Left renal cortex interstitium (tissue), 4 donors: Measurements from ENCODE around the gene BRD9. TPM values are rescaled to one million over a fixed set of nuclear protein-coding genes. Genes with fewer than 3 reads are reported as not detected.
"Not testable (repeated sequence)": the region's sequence is repeated elsewhere in the genome, so short reads cannot be mapped to it uniquely, and the experiment has no call there.

Experiments
- DNase-seq, 4 donors: peaks; one replicate each; pipeline ENCODE4 v3.0.0-alpha.2; 2013; ENCODE audit warnings: low read depth in 4 of 4, low spot score in 2 of 4, missing footprints in 1 of 4
- polyA plus RNA-seq, 4 donors: library from polyadenylated mRNA; unstranded; fragments of 120-200 nt; gene quantifications; one replicate each; pipeline ENCODE4 v1.2.1, GENCODE V29; 2013; ENCODE audit not compliant: insufficient read length in 4 of 4

Gene BRD9
- polyA plus RNA-seq, 4 donors: 35.4 to 46.6 (median 40.9) TPM

- DNase-seq: not testable (repeated sequence)
Measured at GRCh38 chr5:847736-848135, 44.9 kb downstream of the BRD9 start.

GRCh38 chr5:847212-847611 is 45.4 kb downstream of the BRD9 start:
- not testable (repeated sequence) for DNase-seq

GRCh38 chr5:846602-847091 is 46.0 kb downstream of the BRD9 start:
- not testable (repeated sequence) for DNase-seq

GRCh38 chr5:845676-846601 is 46.7 kb downstream of the BRD9 start:
- not testable (repeated sequence) for DNase-seq

- DNase-seq: not testable (repeated sequence)
Measured at GRCh38 chr5:845031-845675, 47.4 kb downstream of the BRD9 start.

- DNase-seq: not testable (repeated sequence)
Measured at GRCh38 chr5:844426-844825, 48.2 kb downstream of the BRD9 start.

GRCh38 chr5:843926-844325 is 48.7 kb downstream of the BRD9 start:
- not testable (repeated sequence) for DNase-seq

- not testable (repeated sequence) for DNase-seq
Measured at GRCh38 chr5:843371-843770, 49.2 kb downstream of the BRD9 start.

- DNase-seq: not testable (repeated sequence)
Measured at GRCh38 chr5:842402-843221, 50.0 kb downstream of the BRD9 start.

- DNase-seq: not testable (repeated sequence)
Measured at GRCh38 chr5:841531-842401, 50.8 kb downstream of the BRD9 start.

- DNase-seq: not testable (repeated sequence)
Measured at GRCh38 chr5:840974-841435, 51.6 kb downstream of the BRD9 start.

- not testable (repeated sequence) for DNase-seq
Measured at GRCh38 chr5:840118-840973, 52.3 kb downstream of the BRD9 start.

GRCh38 chr5:838431-838851 is 54.2 kb downstream of the BRD9 start:
- DNase-seq: not testable (repeated sequence)

GRCh38 chr5:837621-838121 is 54.9 kb downstream of the BRD9 start:
- not testable (repeated sequence) for DNase-seq

GRCh38 chr5:835933-836612 is 56.5 kb downstream of the BRD9 start:
- not testable (repeated sequence) for DNase-seq

GRCh38 chr5:834013-834412 is 58.6 kb downstream of the BRD9 start:
- not testable (repeated sequence) for DNase-seq

GRCh38 chr5:828194-828593 is 64.4 kb downstream of the BRD9 start:
- DNase-seq: not testable (repeated sequence)

GRCh38 chr5:825544-825943 is 67.1 kb downstream of the BRD9 start:
- DNase-seq: not testable (repeated sequence)
